A204.1 (cell line): ENCODE measurements around the gene DNAH6.
A peak's percentile ranks its signal among the peaks of the same experiment; 100 is the strongest.
"Not testable (repeated sequence)": the region's sequence is repeated elsewhere in the genome, so short reads cannot be mapped to it uniquely, and the experiment has no call there.

Experiments used
- FAIRE-seq: peaks from 2 replicates; lab custom pipeline; 2012; peaks lifted over from hg19 to GRCh38; lab: Jason Lieb, UNC

The DNAH6 gene

GRCh38 chr2:84749442-84749841, 233.1 kb downstream of the DNAH6 start:
- FAIRE-seq: no peak

GRCh38 chr2:84755096-84755495, 238.8 kb downstream of the DNAH6 start:
- FAIRE-seq: no peak

- FAIRE-seq: no peak
Measured at GRCh38 chr2:84757648-84758047, 241.3 kb downstream of the DNAH6 start.

DNA sequence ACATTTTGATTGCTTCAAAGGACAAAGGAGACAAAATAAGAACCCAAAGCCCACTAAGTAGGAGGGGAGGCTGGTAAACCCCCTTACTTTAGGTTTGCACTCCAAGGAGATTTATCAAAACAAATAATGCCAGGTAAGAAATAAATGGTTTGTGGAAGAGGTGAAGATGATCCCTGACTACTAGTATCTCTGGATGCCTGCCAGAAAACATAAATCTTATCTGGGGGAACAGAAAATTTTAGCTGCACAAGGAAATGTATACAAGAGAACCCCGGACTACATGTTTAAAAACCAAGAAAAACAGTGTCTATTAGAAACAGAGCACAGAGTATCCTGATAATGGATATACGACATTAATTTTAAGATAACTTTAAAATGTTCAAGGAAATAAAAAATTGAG, 250.5 kb downstream of the DNAH6 start:
- no peak for FAIRE-seq

- no peak for FAIRE-seq
Measured at GRCh38 chr2:84768840-84769239, 252.5 kb downstream of the DNAH6 start.

- FAIRE-seq: peak; percentile 35
Measured at GRCh38 chr2:84770280-84770679, 254.0 kb downstream of the DNAH6 start.

DNA sequence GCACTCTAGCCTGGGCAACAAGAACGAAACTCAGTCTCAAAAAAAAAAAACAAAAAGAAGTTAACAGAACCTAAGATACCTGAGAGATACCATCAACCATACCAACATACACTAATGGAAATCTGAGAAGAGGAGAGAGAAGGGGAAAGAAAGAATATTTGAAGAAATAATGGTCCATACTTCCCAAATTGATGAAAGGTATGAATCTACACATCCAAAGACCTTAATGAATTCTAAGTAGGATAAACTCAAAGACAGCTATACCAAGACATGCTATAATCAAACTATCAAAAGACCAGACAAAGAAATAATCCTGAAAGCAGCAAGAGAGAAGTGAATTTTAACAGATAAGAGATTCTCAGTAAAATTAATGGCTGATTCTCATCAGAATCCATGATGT, 255.0 kb downstream of the DNAH6 start:
- FAIRE-seq: no peak

DNA sequence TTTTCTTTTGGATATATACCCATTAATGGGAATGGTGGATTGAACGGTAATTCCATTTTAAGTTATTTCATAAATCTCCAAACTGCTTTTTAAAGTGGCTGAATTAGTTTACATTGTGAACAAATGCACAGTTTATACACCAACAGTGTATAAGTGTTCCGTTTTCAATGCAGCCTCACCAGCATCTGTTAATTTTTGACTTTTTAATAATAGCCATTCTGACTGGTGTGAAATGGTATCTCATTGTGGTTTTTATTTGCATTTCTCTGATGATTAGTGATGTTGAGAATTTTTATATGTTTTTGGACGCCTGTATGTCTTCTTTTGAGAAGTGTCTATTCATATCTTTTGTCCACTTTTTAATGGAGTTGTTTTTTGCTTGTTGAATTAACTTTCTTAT, 257.3 kb downstream of the DNAH6 start:
- not testable (repeated sequence) for FAIRE-seq

DNA sequence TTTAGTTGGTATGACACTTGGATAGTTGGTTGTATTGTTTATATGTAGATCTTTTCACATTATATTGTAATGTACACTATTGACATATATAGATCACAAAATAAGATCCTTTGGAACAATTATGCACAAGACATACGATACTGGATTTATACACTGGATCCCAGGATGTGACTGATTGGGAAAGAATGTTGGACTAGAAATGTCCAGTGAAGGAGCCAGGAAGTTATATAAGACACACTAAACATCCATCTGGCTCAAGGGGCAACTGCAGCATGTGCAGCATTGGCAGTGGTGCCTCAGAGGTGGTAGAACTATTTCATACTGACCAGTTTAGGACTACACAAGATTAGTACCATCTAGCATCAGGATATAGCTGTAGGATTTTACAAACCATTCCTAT, 259.7 kb downstream of the DNAH6 start:
- peak; percentile 34 for FAIRE-seq

DNA sequence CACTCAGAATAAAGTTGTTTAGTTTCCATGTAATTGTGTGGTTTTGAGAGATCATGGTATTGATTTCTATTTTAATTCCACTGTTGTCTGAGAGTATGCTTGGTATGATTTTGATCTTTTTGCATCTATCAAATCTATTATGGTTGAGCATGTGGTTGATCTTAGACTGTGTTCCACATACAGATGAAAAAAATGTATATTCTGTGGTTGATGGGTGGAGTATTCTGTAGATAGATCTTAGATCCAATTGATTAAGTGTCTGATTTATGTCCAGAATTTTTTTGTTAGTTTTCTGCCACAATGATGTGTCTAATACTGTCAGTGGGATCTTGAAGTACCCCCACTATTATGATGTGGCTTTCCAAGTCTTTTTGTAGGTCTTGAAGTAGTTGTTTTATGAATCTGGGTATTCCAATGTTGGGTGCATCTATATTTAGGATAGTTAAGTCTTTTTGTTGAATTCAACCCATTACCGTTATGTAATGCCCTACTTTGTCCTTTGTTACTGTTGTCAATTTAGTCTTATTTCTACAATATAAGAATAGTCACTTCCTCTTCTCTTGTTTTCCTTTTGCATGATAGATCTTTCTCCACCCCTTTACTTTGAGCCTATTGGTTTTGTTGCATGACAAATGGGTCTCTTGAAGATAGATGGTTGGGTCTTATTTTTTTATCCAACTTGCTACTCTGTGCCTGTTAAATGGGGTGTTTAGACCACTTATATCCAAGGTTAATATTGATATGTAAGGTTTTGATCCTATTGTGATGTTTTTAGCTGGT, 262.8 kb downstream of the DNAH6 start:
- FAIRE-seq: no peak

GRCh38 chr2:84779781-84780180, 263.5 kb downstream of the DNAH6 start:
- no peak for FAIRE-seq

GRCh38 chr2:84781942-84782716, 265.8 kb downstream of the DNAH6 start:
- no peak for FAIRE-seq

- no peak for FAIRE-seq
Measured at GRCh38 chr2:84782717-84783442, 266.6 kb downstream of the DNAH6 start.

GRCh38 chr2:84785950-84786349, 269.7 kb downstream of the DNAH6 start:
- FAIRE-seq: no peak

DNA sequence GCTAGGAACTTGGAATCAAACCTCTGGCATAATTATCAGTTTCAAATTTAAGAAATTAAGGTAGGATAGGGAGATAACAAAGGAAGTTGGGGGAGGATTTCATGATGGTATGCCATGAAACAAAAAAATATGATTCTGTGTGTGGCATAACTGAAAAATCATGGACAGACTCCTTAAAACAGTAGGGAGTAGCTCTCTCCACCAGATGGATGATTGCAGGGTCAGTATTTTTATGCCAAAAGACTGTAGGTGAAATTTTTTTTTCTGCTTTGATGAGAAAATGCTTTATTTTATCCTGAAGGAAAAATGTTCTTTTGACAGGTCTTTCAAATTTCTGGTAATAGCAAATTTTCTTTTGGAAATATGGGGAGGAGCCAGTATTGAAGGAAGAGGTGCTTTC, 270.3 kb downstream of the DNAH6 start:
- no peak for FAIRE-seq

DNA sequence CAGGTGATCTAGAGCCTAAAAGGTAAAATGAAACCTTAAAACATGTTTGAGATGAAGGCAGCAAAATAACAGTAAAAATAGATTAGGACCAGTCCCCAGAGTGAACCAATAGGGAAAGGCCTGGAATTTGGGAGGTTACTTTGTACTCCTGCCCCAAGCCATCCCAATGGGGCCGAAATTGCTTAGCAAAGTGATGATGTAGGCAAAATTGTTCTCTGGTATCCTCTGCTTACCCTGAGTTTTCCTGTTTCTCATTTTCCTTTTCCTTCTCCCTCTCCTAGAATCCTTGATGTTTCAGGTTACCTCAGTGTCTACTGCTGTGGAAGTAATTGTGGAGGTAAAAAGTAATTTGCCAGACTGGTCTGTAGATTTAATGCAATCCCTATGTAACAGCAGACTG, 271.7 kb downstream of the DNAH6 start:
- FAIRE-seq: no peak

DNA sequence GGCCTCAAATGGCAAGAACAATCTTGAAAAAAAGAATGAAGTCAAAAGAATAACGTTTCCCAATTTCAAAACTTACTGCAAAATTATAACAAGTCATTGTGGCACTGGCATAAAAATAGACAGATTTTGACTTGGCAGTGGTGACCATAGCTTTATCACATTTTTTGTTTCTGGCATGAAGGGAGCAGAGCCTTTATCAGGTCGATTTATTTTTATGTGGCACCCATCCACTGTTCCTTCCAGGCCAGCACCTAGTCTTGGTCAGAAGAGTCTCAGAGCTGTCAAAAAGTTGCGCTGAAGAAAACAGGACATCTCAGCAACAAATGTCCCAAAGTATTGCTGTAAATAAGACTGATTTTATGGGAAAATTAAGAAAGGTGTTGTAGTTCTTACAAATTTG, 272.2 kb downstream of the DNAH6 start:
- FAIRE-seq: no peak

- no peak for FAIRE-seq
Measured at GRCh38 chr2:84792856-84793522, 276.7 kb downstream of the DNAH6 start.

GRCh38 chr2:84793641-84794040, 277.3 kb downstream of the DNAH6 start:
- no peak for FAIRE-seq

DNA sequence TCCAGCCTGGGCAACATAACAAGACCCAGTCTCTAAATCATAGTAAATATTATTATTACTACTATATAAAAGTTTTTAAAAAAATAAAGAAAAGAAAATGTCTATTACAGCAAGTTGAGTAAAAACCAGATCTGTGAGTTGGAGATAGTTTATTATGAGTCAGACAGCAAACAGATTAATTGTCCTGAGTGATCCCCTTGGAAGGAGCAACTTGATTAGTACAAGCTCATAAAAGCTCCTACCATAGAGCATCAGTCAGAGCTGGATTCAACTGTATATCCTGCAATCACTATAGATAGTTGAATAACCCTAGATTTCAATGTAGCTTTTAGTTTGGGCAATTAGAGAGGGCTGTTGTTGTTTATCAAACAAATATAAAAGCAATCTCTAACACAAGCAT, 280.5 kb downstream of the DNAH6 start:
- FAIRE-seq: no peak

GRCh38 chr2:84797271-84797670, 281.0 kb downstream of the DNAH6 start:
- no peak for FAIRE-seq

- FAIRE-seq: no peak
Measured at GRCh38 chr2:84799772-84800171, 283.5 kb downstream of the DNAH6 start.
